ENCODE measurements around the gene ERN1.

- TF ChIP-seq CTCF (IDR thresholded peaks at IDR 0.05): no peak
- TF ChIP-seq POLR2AphosphoS5 (IDR thresholded peaks at IDR 0.05): no peak
- no peak for TF ChIP-seq POLR2A (IDR thresholded peaks at IDR 0.05)
Measured at GRCh38 chr17:64092952-64093451, 36.9 kb downstream of the ERN1 start.
